HEK293 (cell line): ENCODE data around the gene MPPED1.

Experiments
- CTCF ChIA-PET: fragments of 350-600 bp; formaldehyde crosslinking; extraction: SDS; loops from one replicate; lab custom pipeline; 2021; ENCODE audit warnings: antibody characterized with exemption; lab: Yijun Ruan, JAX
- POLR2A ChIA-PET: fragments of 300-600 bp; formaldehyde crosslinking; extraction: SDS; loops from one replicate; lab custom pipeline; 2020; ENCODE audit warnings: antibody characterized with exemption, inconsistent platforms; lab: Yijun Ruan, JAX
- H3K27ac ChIP-seq: fragments of 200-500 bp; sonication (Bioruptor generic); 2 replicates; pipeline ENCODE4 v1.5.1; 2014; ENCODE audit warnings: low read depth, low read length, control low read depth, inconsistent platforms; ENCODE audit errors: extremely low read depth
- H3K36me3 ChIP-seq, 2 experiments: fragments of 200-500 bp in 1 of 2; sonication (Bioruptor generic) in 1 of 2; 1 replicate in 1 of 2; 2 replicates in 1 of 2; pipeline ENCODE4 v1.5.1; 2014 to 2017; ENCODE audit warnings: inconsistent platforms in 2 of 2, low read length in 2 of 2; ENCODE audit not compliant: control insufficient read depth in 2 of 2, insufficient read depth in 1 of 2
- H3K4me1 ChIP-seq: fragments of 200-500 bp; sonication (Bioruptor generic); 2 replicates; pipeline ENCODE4 v1.5.1; 2014; ENCODE audit warnings: mild to moderate bottlenecking, low read length, inconsistent platforms; ENCODE audit not compliant: control insufficient read depth, insufficient read depth
- H3K4me3 ChIP-seq: 2 replicates; pipeline ENCODE4 v1.5.1; 2011; ENCODE audit warnings: low read depth, mild to moderate bottlenecking, control low read depth, low read length, moderate library complexity
- H3K9me3 ChIP-seq: fragments of 200-500 bp; sonication (Bioruptor generic); 2 replicates; pipeline ENCODE4 v1.5.1; 2014; ENCODE audit warnings: low read depth, low read length, inconsistent platforms; ENCODE audit not compliant: control insufficient read depth, insufficient read depth
- EGR2 ChIP-seq: fragments of 450-650 bp; formaldehyde crosslinking; IDR thresholded peaks from 2 replicates; pipeline ENCODE4 v1.5.1; 2016; ENCODE audit warnings: low read depth, missing biosample characterization, missing genetic modification characterization
- HOXA7 ChIP-seq: sonication (generic); formaldehyde crosslinking; IDR thresholded peaks from 2 replicates; pipeline ENCODE4 v1.8.1; 2022; ENCODE audit warnings: missing genetic modification reagents, borderline replicate concordance
- HOXD13 ChIP-seq: sonication (generic); formaldehyde crosslinking; IDR thresholded peaks from 2 replicates; pipeline ENCODE4 v1.8.0; 2022; ENCODE audit warnings: missing genetic modification reagents, borderline replicate concordance
- IKZF3 ChIP-seq: fragments of 450-650 bp; IDR thresholded peaks from 2 replicates; pipeline ENCODE4 v1.5.0; 2018; ENCODE audit warnings: missing biosample characterization, mild to moderate bottlenecking, missing genetic modification characterization, moderate library complexity
- KLF7 ChIP-seq: fragments of 450-650 bp; formaldehyde crosslinking; IDR thresholded peaks from 2 replicates; pipeline ENCODE4 v1.5.1; 2016; ENCODE audit warnings: missing biosample characterization, missing genetic modification characterization, borderline replicate concordance
- PRDM1 ChIP-seq: fragments of 450-650 bp; formaldehyde crosslinking; IDR thresholded peaks from 2 replicates; pipeline ENCODE4; 2016; ENCODE audit warnings: missing biosample characterization, missing genetic modification characterization
- SCRT1 ChIP-seq: fragments of 450-650 bp; formaldehyde crosslinking; IDR thresholded peaks from 2 replicates; pipeline ENCODE4 v1.5.1; 2016; ENCODE audit warnings: missing biosample characterization, missing genetic modification characterization, borderline replicate concordance
- SCRT2 ChIP-seq: fragments of 450-650 bp; formaldehyde crosslinking; IDR thresholded peaks from 2 replicates; pipeline ENCODE4 v1.5.1; 2016; ENCODE audit warnings: missing biosample characterization, missing genetic modification characterization
- SETDB1 ChIP-seq: IDR thresholded peaks from one replicate; pipeline ENCODE4 v1.6.1; 2017; ENCODE audit warnings: mild to moderate bottlenecking, low read length, moderate library complexity, mixed read lengths; ENCODE audit not compliant: insufficient read length
- ZFP69B ChIP-seq: fragments of 450-650 bp; formaldehyde crosslinking; IDR thresholded peaks from 2 replicates; pipeline ENCODE4 v1.5.1; 2016; ENCODE audit warnings: missing biosample characterization, missing genetic modification characterization
- ZNF114 ChIP-seq: fragments of 450-650 bp; formaldehyde crosslinking; IDR thresholded peaks from 2 replicates; pipeline ENCODE4 v1.5.0; 2017; ENCODE audit warnings: missing biosample characterization, missing genetic modification characterization
- ZNF146 ChIP-seq: fragments of 450-650 bp; formaldehyde crosslinking; IDR thresholded peaks from 2 replicates; pipeline ENCODE4 v1.5.1; 2016; ENCODE audit warnings: missing biosample characterization, missing genetic modification characterization
- ZNF202 ChIP-seq: fragments of 450-650 bp; formaldehyde crosslinking; IDR thresholded peaks from 2 replicates; pipeline ENCODE4 v1.5.1; 2016; ENCODE audit warnings: missing biosample characterization, missing genetic modification characterization, borderline replicate concordance
- ZNF23 ChIP-seq: fragments of 450-650 bp; formaldehyde crosslinking; IDR thresholded peaks from 2 replicates; pipeline ENCODE4 v1.5.1; 2016; ENCODE audit warnings: missing biosample characterization, missing genetic modification characterization, borderline replicate concordance
- ZNF274 ChIP-seq, 2 experiments: fragments of 200-500 bp in 1 of 2; fragments of 450-650 bp in 1 of 2; sonication (Bioruptor generic) in 1 of 2; formaldehyde crosslinking in 1 of 2; IDR thresholded peaks; 2 replicates each; pipeline versions ENCODE4 v1.5.1 to v1.6.1; 2014 to 2016; ENCODE audit warnings: borderline replicate concordance in 1 of 2, inconsistent platforms in 1 of 2, low read length in 1 of 2, missing biosample characterization in 1 of 2, missing genetic modification characterization in 1 of 2
- ZNF335 ChIP-seq: fragments of 450-650 bp; formaldehyde crosslinking; conservative IDR thresholded peaks from 2 replicates; pipeline ENCODE4 v1.5.1; 2016; ENCODE audit warnings: missing biosample characterization, missing genetic modification characterization
- ZNF48 ChIP-seq: fragments of 450-650 bp; formaldehyde crosslinking; IDR thresholded peaks from 2 replicates; pipeline ENCODE4 v1.5.1; 2016; ENCODE audit warnings: missing biosample characterization, missing genetic modification characterization
- ZNF501 ChIP-seq: fragments of 450-650 bp; formaldehyde crosslinking; IDR thresholded peaks from 2 replicates; pipeline ENCODE4 v1.5.1; 2016; ENCODE audit warnings: missing biosample characterization, missing genetic modification characterization
- ZNF600 ChIP-seq: fragments of 450-650 bp; formaldehyde crosslinking; IDR thresholded peaks from 2 replicates; pipeline ENCODE4 v1.5.1; 2016; ENCODE audit warnings: missing biosample characterization, missing genetic modification characterization
- ZNF624 ChIP-seq: fragments of 450-650 bp; formaldehyde crosslinking; IDR thresholded peaks from 2 replicates; pipeline ENCODE4 v1.5.1; 2017; ENCODE audit warnings: missing biosample characterization, missing genetic modification characterization
- TF ChIP-seq, protein P1 (sequence below): fragments of 450-650 bp; formaldehyde crosslinking; IDR thresholded peaks from 2 replicates; pipeline ENCODE4; 2016; ENCODE audit warnings: missing biosample characterization, missing genetic modification characterization
- TF ChIP-seq, protein P2 (sequence below): fragments of 450-650 bp; formaldehyde crosslinking; IDR thresholded peaks from 2 replicates; pipeline ENCODE4 v1.5.1; 2016; ENCODE audit warnings: missing biosample characterization, missing genetic modification characterization
- TF ChIP-seq, protein P3 (sequence below): fragments of 450-650 bp; formaldehyde crosslinking; IDR thresholded peaks from 2 replicates; pipeline ENCODE4 v1.5.1; 2016; ENCODE audit warnings: missing biosample characterization, missing genetic modification characterization
- TF ChIP-seq, protein P4 (sequence below): fragments of 450-650 bp; formaldehyde crosslinking; IDR thresholded peaks from 2 replicates; pipeline ENCODE4 v1.5.0; 2017; ENCODE audit warnings: missing biosample characterization, missing genetic modification characterization, borderline replicate concordance
- TF ChIP-seq, protein P5 (sequence below): fragments of 450-650 bp; formaldehyde crosslinking; IDR thresholded peaks from 2 replicates; pipeline ENCODE4 v1.5.1; 2016; ENCODE audit warnings: missing biosample characterization, missing genetic modification characterization

Gene MPPED1

DNA sequence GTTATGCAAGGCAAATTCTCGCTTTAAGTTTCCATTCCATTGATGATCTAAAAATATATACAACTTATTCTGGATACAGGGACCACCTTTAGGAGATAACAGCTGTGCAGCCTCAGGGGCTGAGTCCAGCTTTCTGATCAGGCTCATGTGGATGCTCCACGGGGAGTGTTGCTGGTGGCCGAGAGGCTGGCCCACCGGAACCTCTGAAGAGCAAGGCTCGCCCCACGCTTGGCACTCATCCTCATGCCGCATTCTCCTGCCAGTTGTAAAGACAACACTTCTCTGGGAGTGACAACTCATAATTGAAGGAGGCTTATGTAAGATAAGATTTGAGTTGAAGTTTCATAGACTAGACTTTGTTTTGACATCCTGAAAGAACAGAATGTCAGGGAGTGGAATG is 123.5 kb downstream of the MPPED1 start:
- TF ChIP-seq ZNF146 (tag by site-specific recombination) (no peak), ZNF335 (tag by site-specific recombination) (no peak), HOXA7 (no peak), KLF7 (tag by site-specific recombination) (no peak), SCRT2 (tag by site-specific recombination) (no peak), ZNF202 (no peak), ZNF23 (tag by site-specific recombination) (no peak), SETDB1 (no peak), ZNF600 (tag by site-specific recombination) (no peak), ZNF624 (tag by site-specific recombination) (no peak), HOXD13 (no peak), IKZF3 (tag by site-specific recombination) (no peak), ZNF274 (IDR thresholded peaks at IDR 0.05; ENCODE audit: low read length) (no peak), ZNF274 (tag by site-specific recombination; IDR thresholded peaks at IDR 0.05; ENCODE audit: borderline replicate concordance) (no peak), ZNF114 (tag by site-specific recombination) (no peak), ZNF501 (tag by site-specific recombination) (no peak)
- TF ChIP-seq, protein P1, sequence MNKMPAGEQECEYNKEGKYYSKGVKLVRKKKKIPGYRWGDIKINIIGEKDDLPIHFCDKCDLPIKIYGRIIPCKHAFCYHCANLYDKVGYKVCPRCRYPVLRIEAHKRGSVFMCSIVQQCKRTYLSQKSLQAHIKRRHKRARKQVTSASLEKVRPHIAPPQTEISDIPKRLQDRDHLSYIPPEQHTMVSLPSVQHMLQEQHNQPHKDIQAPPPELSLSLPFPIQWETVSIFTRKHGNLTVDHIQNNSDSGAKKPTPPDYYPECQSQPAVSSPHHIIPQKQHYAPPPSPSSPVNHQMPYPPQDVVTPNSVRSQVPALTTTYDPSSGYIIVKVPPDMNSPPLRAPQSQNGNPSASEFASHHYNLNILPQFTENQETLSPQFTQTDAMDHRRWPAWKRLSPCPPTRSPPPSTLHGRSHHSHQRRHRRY = no peak
- TF ChIP-seq, protein P2, sequence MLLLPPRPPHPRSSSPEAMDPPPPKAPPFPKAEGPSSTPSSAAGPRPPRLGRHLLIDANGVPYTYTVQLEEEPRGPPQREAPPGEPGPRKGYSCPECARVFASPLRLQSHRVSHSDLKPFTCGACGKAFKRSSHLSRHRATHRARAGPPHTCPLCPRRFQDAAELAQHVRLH (tag by site-specific recombination) = no peak
- CTCF ChIA-PET = no interaction called here

DNA sequence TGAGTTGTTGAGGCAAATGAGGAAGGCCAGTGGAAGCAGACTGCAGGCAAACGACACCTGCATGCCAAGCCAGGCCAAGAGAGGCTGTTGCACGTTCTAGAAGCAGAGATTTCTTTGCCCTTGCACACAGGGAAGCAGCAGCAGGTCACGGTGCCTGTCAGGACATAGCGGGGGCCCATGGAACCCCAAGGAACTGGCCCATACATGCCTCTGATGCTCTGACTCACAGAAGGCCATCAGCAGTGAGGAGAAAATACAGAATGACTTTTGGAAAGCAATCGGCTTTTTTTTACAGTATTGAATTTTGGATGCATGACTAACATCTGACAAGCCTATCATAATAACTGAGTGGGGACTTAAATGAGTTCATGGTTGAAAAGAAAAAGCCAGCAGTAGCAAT is 123.9 kb downstream of the MPPED1 start:
- Histone ChIP-seq H3K27ac (no peak overlapping the region), H3K9me3 (no peaks in the 10 kb centered on the region), H3K4me3 (no peak overlapping the region), H3K36me3 (no peaks in the 10 kb centered on the region), H3K4me1 (no peaks in the 10 kb centered on the region)
- ChIA-PET POLR2A (no interaction called here), CTCF (interaction anchor here (0.6 kb wide), 1 partner anchor 1966 kb away, joined by 4 read pairs; no protein-coding TSS in a partner anchor)
- TF ChIP-seq ZFP69B (tag by site-specific recombination) (no peak), SCRT1 (tag by site-specific recombination) (no peak), ZNF48 (tag by site-specific recombination) (no peak), PRDM1 (tag by site-specific recombination) (no peak), EGR2 (no peak)
- TF ChIP-seq, protein P1 = no peak
- TF ChIP-seq, protein P3, sequence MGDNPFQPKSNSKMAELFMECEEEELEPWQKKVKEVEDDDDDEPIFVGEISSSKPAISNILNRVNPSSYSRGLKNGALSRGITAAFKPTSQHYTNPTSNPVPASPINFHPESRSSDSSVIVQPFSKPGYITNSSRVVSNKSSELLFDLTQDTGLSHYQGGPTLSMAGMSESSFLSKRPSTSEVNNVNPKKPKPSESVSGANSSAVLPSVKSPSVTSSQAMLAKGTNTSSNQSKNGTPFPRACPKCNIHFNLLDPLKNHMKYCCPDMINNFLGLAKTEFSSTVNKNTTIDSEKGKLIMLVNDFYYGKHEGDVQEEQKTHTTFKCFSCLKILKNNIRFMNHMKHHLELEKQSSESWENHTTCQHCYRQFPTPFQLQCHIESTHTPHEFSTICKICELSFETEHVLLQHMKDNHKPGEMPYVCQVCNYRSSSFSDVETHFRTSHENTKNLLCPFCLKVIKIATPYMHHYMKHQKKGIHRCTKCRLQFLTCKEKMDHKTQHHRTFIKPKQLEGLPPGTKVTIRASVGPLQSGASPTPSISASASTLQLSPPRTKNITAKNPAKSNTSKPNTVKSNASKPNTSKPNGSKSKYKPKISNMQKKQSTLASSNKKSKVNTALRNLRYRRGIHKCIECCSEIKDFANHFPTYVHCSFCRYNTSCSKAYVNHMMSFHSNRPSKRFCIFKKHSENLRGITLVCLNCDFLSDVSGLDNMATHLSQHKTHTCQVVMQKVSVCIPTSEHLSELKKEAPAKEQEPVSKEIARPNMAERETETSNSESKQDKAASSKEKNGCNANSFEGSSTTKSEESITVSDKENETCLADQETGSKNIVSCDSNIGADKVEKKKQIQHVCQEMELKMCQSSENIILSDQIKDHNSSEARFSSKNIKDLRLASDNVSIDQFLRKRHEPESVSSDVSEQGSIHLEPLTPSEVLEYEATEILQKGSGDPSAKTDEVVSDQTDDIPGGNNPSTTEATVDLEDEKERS = no peak
- TF ChIP-seq, protein P4, sequence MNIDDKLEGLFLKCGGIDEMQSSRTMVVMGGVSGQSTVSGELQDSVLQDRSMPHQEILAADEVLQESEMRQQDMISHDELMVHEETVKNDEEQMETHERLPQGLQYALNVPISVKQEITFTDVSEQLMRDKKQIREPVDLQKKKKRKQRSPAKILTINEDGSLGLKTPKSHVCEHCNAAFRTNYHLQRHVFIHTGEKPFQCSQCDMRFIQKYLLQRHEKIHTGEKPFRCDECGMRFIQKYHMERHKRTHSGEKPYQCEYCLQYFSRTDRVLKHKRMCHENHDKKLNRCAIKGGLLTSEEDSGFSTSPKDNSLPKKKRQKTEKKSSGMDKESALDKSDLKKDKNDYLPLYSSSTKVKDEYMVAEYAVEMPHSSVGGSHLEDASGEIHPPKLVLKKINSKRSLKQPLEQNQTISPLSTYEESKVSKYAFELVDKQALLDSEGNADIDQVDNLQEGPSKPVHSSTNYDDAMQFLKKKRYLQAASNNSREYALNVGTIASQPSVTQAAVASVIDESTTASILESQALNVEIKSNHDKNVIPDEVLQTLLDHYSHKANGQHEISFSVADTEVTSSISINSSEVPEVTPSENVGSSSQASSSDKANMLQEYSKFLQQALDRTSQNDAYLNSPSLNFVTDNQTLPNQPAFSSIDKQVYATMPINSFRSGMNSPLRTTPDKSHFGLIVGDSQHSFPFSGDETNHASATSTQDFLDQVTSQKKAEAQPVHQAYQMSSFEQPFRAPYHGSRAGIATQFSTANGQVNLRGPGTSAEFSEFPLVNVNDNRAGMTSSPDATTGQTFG (tag by site-specific recombination) = no peak
- TF ChIP-seq, protein P5, sequence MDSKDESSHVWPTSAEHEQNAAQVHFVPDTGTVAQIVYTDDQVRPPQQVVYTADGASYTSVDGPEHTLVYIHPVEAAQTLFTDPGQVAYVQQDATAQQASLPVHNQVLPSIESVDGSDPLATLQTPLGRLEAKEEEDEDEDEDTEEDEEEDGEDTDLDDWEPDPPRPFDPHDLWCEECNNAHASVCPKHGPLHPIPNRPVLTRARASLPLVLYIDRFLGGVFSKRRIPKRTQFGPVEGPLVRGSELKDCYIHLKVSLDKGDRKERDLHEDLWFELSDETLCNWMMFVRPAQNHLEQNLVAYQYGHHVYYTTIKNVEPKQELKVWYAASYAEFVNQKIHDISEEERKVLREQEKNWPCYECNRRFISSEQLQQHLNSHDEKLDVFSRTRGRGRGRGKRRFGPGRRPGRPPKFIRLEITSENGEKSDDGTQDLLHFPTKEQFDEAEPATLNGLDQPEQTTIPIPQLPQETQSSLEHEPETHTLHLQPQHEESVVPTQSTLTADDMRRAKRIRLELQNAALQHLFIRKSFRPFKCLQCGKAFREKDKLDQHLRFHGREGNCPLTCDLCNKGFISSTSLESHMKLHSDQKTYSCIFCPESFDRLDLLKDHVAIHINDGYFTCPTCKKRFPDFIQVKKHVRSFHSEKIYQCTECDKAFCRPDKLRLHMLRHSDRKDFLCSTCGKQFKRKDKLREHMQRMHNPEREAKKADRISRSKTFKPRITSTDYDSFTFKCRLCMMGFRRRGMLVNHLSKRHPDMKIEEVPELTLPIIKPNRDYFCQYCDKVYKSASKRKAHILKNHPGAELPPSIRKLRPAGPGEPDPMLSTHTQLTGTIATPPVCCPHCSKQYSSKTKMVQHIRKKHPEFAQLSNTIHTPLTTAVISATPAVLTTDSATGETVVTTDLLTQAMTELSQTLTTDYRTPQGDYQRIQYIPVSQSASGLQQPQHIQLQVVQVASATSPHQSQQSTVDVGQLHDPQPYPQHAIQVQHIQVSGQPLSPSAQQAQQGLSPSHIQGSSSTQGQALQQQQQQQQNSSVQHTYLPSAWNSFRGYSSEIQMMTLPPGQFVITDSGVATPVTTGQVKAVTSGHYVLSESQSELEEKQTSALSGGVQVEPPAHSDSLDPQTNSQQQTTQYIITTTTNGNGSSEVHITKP (tag by site-specific recombination) = no peak

More for the DNA sequence above, 123.5 kb downstream of the MPPED1 start:
- H3K36me3 ChIP-seq = no peaks in the 10 kb centered on the region
- no peaks in the 10 kb centered on the region for H3K9me3 ChIP-seq
- no peak overlapping the region for H3K27ac ChIP-seq
- H3K4me1 ChIP-seq = no peaks in the 10 kb centered on the region
- POLR2A ChIA-PET = no interaction called here
- H3K4me3 ChIP-seq = no peak overlapping the region
